GM19395 (cell line): ENCODE results near the gene MRFAP1L1.
"Not testable (repeated sequence)": the region's sequence is repeated elsewhere in the genome, so short reads cannot be mapped to it uniquely, and the experiment has no call there.

ENCODE experiments used
- ATAC-seq: cut with Tn5 transposase; IDR thresholded peaks from one replicate; pipeline ENCODE4 v1.9.1; 2021; ENCODE audit warnings: mild to moderate bottlenecking, moderate library complexity; ENCODE audit not compliant: unreplicated experiment

MRFAP1L1 gene

DNA sequence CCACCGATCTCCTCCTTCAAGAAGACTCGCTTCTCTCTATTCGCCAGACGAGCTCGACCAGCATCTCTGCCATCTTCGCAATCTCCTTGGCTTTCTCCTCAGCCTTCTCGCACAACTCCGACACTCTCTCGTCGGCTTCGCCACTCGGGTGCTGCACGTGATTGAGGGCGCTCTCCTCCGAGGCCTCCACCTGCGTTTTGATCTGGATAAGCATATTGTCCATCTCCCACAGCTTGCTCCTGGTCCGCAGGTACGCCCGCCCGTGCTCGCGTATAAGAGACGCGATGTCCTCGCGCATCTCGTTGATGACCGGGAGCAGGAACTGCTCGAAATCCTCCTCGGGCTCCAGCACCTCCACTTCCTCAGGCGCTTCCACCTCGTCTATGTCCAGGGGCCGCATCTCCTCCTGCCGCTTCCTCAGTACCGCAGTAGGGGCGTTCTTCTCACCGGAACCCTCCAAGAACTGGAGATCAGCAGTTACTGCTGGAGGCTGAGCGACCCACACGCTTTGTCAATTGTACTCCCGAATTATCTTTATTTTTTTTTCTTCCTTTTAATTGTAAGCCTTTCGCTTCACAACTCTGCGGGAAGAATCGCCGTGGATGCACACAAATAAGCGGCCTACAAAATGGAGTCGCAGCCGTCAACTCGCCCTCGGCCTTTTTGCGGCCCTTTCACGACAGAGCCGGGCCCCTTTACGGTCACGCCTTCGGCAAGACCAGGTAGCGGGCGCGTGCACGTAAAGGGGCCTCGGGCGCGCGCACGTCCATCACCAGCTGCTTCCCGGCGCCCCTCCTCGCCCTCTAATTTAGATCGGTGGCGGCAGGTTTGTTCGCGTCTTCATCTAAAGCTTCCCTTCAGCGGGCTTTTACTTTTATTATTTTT is at the start of gene MRFAP1L1:
MRFAP1L1 (minus strand) TSS at position 636 of the 885 bp plus-strand sequence; CDS start at position 400, 236 bp downstream.
- ATAC-seq = peak; percentile 74

DNA sequence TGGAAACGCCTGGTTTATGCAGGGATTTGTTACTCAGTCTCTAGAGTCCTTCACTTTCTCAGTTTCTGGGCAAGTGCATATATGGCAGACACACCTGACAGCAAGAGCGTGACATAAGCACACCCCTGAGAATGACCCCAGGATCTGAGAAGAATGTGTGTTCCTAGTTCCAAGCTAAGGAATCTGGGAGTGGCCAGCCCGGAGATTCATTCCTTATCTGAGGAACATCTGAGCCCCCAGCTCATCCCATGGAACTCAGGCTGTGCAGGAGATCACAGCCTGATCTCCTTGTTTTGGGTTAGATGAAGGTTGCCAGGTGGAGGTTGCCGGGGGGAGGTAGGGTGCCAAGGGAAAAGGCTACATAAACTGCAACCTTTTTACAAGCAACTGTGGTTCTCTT is 49.1 kb upstream of the MRFAP1L1 start:
- ATAC-seq = no peak

DNA sequence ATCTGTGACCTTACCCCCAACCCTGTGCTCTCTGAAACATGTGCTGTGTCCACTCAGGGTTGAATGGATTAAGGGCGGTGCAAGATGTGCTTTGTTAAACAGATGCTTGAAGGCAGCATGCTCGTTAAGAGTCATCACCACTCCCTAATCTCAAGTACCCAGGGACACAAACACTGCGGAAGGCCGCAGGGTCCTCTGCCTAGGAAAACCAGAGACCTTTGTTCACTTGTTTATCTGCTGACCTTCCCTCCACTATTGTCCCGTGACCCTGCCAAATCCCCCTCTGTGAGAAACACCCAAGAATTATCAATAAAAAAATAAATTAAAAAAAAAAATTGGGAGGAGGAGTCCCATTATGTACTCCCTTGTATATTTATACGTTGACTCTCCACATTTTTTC is 46.7 kb upstream of the MRFAP1L1 start:
- ATAC-seq = not testable (repeated sequence)

DNA sequence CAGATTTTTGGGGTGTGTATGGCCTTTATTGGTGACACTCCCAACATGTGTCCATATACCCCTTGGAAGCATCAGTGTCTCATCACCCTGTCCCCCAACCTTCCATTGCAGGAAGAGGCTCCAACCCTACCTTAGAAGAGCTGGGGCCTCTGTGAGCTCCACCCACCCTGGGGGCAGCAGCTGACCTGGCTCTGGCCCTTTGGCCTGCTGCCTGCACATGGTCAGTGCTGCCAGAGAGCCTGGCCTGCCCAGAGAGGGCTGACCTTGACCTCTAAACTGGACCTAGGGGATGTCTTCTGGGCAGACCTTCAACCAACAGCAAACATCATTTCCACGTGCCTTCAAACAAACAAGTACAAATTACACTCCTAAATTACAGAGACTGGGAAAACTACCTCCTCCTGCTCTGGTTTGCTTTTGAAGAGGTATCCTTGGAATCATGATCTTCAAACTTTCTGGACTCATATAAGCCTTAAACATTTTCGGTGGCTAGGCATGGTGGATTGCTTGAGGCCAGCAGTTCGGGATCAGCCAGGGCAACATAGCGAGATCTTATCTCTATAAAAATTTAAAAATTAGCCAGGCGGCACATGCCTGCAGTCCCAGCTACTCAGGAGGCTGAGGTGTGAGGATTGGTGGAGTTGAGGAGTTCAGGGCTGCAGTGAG is 45.6 kb upstream of the MRFAP1L1 start:
- no peak for ATAC-seq

DNA sequence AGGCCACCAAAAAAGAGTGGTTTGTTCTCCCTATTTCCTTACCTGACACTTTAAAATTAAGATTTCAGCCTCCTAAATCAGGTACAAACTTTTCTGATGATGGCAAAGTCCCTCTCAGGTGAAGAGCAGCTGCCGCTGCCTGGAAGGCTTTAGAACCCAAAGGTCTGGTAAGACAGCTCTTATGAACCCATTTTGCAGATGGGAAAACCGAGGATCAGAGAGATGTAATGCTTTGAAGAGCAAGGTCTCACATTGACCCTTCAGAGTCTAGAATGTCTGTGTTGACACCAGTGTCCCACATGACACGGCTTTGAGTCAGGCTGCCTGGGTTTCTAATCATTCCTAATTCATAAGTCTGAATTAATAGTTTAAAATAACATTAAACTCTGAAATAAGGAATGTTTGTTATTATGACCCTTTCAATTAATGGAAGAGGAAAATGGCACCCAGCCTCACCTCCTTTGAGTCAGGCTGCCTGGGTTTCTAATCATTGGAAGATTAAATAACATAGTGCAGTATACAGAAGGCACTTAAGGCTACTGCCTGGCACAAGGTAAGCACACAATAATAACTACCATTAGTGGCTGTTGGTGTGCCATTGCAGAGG is 44.9 kb upstream of the MRFAP1L1 start:
- ATAC-seq = no peak

DNA sequence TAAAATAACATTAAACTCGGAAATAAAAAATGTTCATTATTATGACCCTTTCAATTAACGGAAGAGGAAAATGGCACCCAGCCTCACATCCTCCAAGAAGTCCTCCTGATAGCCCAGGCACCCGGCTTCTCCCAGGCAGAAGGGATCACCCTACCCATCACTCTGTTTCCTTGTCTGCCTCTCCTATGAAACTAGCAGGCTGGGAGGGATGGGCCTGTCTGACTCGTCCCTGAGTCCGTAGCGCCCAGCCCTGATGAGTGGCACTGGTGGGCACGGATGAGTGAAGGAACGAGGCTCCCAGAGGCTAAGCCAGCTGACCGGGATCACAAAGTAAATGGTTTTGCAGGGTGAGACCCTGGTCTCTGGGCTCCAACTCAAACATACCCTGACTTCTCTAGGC is 44.2 kb upstream of the MRFAP1L1 start:
- no peak for ATAC-seq

DNA sequence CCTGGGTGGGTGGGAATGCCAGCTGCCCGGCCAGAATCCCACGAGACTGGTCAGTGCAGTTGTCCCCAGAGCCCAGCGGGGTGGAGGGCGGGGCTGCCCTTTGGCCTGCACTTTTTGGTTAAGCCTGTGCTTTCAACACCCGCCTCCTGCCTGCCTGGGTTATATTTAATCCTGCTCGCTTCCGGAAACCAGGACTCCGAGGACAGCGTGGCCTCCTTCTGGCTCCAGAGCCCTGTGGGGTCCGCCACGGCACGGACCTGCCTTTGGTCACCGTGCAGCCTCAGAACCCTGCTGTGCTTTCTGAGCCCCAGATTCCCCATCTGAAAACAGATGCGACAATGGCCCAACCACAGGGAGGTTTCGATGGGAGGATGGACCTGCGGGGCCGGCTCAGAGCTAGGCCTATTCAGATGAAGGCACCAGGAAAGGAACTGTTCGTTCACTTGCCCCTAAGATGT is 43.5 kb upstream of the MRFAP1L1 start:
- no peak for ATAC-seq

DNA sequence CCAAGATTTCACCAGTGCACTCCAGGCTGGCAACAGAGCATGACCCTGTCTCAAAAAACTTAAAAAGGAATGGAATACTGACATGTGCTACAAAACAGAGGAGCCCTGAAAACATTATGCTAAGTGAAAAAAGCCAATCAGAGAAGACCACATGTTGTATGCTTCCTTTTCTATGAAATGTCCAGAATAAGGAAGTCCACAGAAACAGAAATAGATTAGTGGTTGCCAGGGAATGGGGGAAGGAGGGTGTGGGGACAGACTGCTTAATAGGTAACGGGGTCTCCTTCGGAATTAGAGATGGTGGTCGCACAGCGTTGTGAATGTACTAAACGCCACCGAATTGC is 42.8 kb upstream of the MRFAP1L1 start:
- no peak for ATAC-seq

DNA sequence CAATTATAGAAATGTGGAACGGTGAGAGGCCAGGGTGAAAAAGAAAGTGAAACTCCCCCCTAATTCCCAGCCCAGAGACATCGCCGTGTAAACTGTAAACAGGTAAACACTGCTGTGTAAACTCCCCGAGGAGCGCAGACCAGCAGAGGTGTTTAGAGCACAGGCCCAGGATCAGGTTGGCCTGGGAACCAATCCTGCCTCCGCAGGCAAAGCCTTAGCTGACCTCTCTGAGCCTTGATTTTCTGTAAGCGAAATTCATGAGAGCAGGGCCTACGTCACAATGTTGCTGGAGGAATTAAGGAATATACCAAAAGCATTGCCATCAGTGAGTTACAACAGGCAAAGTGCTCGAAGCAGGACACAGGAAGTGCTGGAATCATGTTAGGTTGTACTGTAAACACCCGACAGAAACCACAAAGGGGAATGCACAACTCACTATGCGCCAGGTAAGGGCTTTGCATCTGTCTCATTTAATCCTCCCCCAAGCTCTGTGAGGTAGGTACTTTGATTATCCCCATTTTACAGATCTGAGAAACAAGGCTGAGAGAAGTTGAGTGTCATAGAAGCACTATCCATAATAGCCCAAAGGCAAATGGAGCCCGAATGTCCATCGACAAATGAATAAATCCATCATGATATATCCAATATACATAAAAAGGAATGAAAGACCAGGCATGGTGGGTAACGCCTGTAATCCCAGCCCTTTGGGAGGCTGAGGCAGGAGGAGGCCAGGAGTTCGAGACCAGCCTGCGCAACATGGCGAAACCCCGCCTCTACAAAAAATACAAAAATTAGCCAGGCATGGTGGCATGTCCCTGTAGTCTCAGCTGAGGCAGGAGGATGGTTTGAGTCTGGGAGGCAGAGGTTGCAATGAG is 42.2 kb upstream of the MRFAP1L1 start:
- ATAC-seq = no peak

DNA sequence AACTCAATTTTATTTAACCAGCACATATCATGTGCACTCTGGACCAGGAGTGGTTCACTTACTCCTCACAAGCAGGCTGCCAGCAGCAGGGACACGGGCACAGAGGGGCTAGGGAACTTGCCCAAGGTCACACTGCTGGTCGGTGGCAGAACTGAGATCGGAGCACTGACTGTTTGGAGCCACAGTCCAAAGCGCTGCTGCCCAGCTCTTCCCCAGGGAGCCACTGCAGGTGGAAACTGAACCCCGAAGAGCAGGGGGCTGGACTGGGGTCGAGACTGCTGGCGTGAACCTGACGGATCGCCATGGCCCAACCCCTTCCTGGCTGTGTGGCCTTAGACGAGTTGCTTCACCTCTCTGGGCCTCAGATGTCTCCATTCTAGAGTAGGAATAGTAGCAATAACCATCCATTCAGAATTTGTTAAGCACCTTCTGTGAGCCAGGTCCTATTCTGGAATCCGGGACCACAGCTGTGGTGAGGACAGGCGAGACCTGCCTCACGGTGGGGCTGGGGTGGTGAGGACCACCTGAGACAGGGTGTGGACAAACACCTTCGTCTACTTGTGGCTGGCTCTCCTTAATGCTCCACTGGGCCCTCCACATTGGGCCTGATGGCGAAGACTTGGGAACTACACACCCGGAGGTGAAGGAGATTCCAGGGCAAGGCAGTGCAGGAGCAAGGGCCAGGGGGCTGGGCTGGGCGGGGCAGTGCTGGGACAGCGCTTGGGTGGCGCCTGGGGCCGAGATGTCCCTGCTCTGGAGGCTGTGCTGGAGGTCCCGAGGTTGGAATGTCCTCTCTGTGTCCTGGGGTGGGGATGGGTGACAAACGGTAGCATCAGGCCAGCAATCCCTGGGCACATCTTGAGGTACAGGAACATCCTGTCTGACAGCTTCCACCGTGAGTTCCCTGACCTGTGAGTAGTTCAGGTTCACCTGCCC is 40.9 kb upstream of the MRFAP1L1 start:
- ATAC-seq = no peak

DNA sequence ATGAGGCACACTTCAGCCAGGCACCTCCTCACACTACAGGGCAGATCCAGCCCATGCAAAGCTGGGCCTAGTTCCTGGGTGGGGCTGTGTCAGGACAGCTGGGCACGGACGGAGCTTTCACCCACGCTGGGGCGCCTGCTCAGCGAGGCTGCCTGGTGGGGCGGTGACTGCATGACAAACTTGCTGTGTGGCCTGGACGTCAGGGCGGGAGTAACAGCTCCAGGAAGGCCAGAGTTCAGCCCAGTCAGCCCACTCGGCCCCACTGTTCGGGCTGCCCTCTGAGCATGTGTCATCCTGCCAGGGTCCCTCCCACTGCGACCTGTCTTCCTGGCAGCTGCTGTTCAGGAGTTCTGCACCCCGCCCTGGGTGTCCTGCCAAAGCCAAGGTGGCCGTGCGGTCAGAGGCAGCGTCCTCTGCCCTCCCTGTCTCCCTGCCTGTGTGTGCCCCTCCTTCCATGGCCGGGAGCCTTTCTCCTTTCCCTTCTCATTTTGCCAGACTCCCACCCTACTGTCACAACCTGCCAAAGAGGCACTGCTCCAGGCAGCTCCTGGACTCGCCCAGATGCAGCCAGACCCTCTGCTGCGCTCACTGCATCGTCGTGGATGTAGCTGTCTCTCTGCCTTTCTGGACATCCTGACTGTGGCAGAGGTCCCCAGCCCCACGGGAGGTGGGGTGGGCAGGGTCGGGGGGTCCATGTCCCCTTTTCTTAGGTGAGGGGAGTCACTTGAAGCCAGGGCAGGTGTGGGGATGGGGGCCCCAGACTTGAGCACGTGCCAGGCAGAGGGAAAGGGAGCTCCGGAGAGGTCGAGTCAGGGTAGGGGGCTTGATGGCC is 39.9 kb upstream of the MRFAP1L1 start:
- ATAC-seq = no peak

DNA sequence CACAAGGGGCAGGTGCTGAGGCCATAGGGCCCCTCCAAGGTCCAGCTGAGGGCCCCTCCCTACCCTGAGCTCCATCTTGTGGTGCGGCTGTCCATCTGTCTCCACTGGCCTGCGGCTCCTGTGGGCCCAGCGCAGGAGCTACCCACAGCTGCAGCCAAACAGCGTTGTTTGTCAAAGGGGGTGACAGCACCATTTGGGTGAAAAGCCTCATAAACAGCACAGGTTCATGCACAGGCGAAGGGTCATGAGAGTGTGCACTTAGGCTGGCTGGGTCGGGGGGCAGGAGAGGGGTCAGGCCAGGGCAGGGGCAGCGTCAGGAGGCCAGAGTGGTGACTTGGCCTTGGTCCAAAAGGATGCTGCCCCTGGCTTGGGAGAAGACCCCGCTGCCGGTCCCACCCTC is 38.6 kb upstream of the MRFAP1L1 start:
- ATAC-seq = no peak

DNA sequence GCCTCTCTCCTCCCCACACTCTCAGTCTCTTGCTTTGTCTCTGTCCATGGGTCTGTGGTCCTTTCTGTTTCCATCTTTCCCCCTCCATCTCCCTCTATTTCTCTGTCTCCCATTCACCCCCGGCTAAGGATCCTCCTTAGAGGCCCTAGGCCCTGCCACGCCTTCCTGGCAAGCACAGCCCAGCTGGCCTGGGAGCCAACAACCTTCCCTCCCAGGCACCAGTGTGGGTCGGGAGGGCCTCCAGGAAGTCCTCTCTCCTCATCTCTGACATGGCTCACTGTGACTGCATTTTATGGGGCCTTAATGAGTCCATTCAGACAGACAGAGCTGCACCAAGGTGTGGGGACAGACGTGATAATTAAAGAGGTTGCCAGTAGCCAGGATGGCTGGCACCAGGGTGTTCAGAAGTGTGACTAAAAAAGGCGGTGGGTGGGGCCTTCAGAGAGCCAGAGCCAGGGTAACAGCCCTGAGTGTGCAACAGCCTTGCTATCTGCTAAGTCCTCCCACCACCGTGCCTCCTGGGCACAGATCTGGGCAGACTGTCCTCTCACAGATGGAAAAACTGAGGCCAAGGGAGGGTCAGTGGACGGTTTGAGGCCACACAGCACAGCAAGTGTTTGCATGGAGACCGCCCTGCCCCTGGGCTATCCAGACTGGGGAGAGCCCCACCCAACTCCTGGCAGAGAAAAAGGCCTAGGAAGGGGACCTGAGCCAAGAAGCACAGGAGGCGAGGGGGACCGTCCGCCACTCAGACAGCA is 37.8 kb upstream of the MRFAP1L1 start:
- ATAC-seq = no peak

DNA sequence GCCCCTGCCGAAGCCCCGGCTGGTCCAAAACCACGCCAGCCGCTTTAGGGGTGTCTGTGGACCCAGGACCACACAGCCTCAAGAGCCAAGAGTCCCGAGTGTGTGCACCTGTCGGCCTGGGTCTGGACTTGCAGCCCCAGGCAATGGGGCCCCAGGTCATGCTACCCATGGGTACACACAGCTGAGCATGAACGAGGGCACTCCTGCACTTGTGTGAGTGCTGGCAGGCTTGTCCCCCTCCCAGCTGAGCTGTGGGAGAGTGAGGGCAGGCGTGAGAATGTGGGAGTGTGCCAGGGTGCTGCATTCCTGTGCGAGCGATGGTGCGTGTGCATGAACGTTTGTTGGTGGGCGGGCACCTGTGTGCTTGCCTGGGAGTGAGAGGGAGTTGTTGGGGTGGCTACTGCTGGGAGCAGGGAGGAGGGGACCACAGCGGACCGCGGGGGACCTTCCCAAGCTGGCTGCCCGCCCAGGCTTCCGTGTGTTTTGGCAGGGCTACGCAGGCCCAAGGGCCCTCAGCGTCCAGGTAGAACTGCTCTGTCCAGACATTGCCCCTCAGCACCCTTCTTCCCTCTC is 37.1 kb upstream of the MRFAP1L1 start:
- no peak for ATAC-seq

DNA sequence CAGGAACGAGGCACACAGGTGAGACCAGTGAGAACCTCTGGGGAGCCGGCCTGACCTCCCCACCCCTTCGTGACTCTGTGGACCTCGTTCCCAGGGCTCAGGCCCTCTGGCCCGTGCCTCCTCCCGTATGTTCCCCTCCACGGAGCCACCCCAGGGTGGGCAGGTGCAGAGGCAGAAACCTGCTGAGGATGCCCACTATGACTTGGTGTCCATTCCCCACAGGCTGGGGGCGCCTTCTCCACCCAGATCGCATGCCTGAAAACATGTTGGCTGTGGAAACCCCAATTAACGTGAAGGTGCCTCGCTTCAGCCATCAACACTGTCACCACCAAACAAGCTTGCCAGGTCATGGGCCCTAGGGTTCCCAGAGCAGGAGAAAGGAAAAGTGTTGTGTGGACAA is 33.3 kb upstream of the MRFAP1L1 start:
- ATAC-seq = no peak

DNA sequence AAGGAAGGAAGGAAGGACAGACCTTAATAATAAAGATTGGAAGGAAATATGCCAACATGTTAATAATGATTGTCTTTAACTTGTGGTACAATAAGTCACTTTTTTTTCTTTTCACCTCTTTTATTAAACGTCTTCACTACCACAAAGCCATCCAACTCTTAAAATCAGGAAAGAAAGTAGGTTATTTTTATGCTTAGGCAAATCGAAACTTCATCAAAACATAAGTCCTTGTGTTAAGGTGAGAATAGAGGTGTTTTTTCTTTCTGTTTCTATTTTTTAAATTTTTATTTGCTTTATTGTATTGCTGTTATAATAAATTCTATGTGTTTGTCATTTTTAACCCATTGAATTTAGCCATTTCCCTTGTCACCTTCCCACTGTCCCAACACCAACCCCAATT is 32.8 kb upstream of the MRFAP1L1 start:
- no peak for ATAC-seq

DNA sequence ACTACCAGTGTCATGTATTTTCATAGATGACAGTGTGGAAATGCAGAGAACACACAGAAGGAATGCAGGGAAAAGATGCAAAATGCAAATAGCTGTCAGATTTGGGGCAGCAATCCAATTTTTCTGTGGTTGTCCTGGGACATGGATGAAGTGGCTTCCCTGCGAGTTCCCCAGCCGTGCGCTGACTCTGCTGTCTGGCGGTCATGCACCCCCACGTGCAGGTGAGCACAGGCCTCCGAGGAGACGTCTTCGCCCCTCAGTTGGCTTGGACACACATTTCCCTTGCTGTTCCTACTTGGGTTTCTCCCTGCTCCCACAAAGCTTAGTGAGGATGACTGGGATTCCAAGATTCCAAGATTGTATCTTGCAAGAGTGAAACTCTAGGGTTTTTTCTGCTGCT is 30.7 kb upstream of the MRFAP1L1 start:
- ATAC-seq = no peak

DNA sequence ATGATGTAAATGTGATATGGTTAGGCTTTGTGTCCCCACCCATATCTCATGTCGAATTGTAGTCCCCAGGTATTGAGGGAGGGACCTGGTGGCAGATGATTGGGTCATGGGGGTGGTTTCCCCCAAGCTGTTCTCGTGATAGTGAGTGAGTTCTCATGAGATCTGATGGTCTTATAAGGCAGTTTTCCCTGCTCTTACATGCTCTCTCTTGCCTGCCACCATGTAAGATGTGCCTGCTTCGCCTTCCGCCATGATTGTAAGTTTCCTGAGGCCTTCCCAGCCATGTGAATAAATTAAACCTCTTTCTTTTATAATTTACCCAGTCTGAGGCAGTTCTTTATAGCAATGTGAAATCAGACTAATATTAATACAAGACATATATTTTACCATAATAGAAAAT is 30.3 kb upstream of the MRFAP1L1 start:
- ATAC-seq = no peak
